ENCODE results near the gene ISCA1.

Gene ISCA1

GRCh38 chr9:86285261-86285660 lies 2.9 kb upstream of the ISCA1 start:
- no peak for DNase-seq (ENCODE audit: low spot score)

GRCh38 chr9:86282979-86283535 lies 719 bp upstream of the ISCA1 start:
- DNase-seq (ENCODE audit: low spot score) = peak; percentile 90

- peak; percentile 63 for DNase-seq (ENCODE audit: low spot score)
Measured at GRCh38 chr9:86281593-86282076, 703 bp downstream of the ISCA1 start.

GRCh38 chr9:86280580-86280979 lies 1.8 kb downstream of the ISCA1 start:
- DNase-seq (ENCODE audit: low spot score) = no peak

GRCh38 chr9:86279839-86280238 lies 2.5 kb downstream of the ISCA1 start:
- DNase-seq (ENCODE audit: low spot score) = peak; percentile 18

- no peak for DNase-seq (ENCODE audit: low spot score)
Measured at GRCh38 chr9:86277072-86277471, 5.3 kb downstream of the ISCA1 start.

GRCh38 chr9:86275962-86276361 lies 6.4 kb downstream of the ISCA1 start:
- DNase-seq (ENCODE audit: low spot score) = peak; percentile 41

- DNase-seq (ENCODE audit: low spot score) = no peak
Measured at GRCh38 chr9:86274821-86275643, 7.3 kb downstream of the ISCA1 start.

GRCh38 chr9:86272221-86272620 lies 10.1 kb downstream of the ISCA1 start:
- no peak for DNase-seq (ENCODE audit: low spot score)

GRCh38 chr9:86263876-86264275 lies 18.5 kb downstream of the ISCA1 start:
- no peak for DNase-seq (ENCODE audit: low spot score)

- DNase-seq (ENCODE audit: low spot score) = no peak
Measured at GRCh38 chr9:86262492-86262891, 19.8 kb downstream of the ISCA1 start.

- DNase-seq (ENCODE audit: low spot score) = no peak
Measured at GRCh38 chr9:86259557-86259956, 22.8 kb downstream of the ISCA1 start, which contains the start of gene C9orf153. TSS of gene C9orf153 (minus strand) at chr9:86259657. CDS start at chr9:86229603, 30,054 bp downstream.

GRCh38 chr9:86257391-86257790 lies 24.9 kb downstream of the ISCA1 start:
- no peak for DNase-seq (ENCODE audit: low spot score)

GRCh38 chr9:86256653-86257052 lies 25.7 kb downstream of the ISCA1 start:
- no peak for DNase-seq (ENCODE audit: low spot score)

GRCh38 chr9:86253577-86253976 lies 28.8 kb downstream of the ISCA1 start:
- no peak for DNase-seq (ENCODE audit: low spot score)

GRCh38 chr9:86252870-86253269 lies 29.5 kb downstream of the ISCA1 start:
- DNase-seq (ENCODE audit: low spot score) = no peak

GRCh38 chr9:86250123-86250522 lies 32.2 kb downstream of the ISCA1 start:
- no peak for DNase-seq (ENCODE audit: low spot score)

GRCh38 chr9:86248746-86249145 lies 33.6 kb downstream of the ISCA1 start:
- no peak for DNase-seq (ENCODE audit: low spot score)

- no peak for DNase-seq (ENCODE audit: low spot score)
Measured at GRCh38 chr9:86246752-86247161, 35.6 kb downstream of the ISCA1 start.

GRCh38 chr9:86242071-86242470 lies 40.3 kb downstream of the ISCA1 start:
- DNase-seq (ENCODE audit: low spot score) = no peak

- no peak for DNase-seq (ENCODE audit: low spot score)
Measured at GRCh38 chr9:86241216-86241615, 41.1 kb downstream of the ISCA1 start.

- peak; percentile 64 for DNase-seq (ENCODE audit: low spot score)
Measured at GRCh38 chr9:86238861-86239770, 43.2 kb downstream of the ISCA1 start.

Data from RKO (cell line).